DND-41 (cell line): ENCODE data around the gene SLC15A4.

ENCODE experiments used
- EZH2 ChIP-seq: IDR thresholded peaks from 3 replicates; pipeline ENCODE4 v1.6.1; 2012; ENCODE audit warnings: borderline replicate concordance, low read depth, mild to moderate bottlenecking, moderate library complexity, low read length, inconsistent platforms; ENCODE audit not compliant: severe bottlenecking
- TF ChIP-seq, protein P1 (sequence below): IDR thresholded peaks from 2 replicates; pipeline ENCODE4 v1.5.1; 2012; ENCODE audit warnings: borderline replicate concordance, low read length, moderate library complexity, mild to moderate bottlenecking; ENCODE audit not compliant: poor library complexity, severe bottlenecking; ENCODE audit errors: extremely low read depth

DNA sequence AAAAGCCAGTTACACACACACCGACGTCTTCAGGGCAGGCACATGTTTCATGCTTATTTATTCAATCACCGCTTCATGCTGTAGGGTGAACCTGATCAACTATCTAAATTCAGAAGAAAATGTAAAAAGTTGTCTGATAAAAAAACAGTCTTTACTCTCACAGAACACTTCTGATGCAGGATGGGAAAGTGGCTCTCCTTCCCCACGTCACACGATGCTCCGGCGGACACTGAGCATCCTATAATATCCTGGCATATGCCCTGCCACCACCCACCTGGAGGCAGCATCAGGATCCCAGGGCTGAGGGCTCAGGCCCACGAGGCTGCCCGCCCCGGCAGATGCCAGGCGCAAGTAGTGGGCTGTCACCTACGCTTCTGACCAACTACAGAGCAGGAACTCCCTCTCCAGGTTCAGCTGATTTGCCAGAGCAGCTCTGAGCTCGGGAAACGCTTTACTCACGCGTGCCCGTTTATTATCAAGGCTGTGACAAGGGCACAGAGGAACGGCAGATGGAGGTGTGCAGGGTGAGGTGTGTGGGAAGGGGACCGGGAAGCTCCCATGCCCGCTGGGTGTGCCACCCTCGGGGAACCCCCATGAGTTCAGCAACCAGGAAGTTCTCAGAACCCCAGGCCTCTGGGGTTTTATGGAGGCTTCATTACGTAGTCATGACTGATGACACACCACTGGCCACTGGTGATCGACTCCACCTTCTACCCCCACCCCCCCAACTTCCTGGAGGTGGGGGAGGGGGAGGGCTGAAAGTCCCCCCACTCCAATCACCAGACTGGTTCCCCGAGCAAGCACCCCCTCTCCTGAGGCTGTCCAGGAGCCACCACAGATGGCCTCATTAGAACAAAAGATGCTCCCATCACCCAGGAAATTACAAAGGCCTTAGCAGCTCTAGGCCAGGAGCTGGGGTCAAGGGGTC, 32.1 kb downstream of the SLC15A4 start:
- TF ChIP-seq, protein P1, sequence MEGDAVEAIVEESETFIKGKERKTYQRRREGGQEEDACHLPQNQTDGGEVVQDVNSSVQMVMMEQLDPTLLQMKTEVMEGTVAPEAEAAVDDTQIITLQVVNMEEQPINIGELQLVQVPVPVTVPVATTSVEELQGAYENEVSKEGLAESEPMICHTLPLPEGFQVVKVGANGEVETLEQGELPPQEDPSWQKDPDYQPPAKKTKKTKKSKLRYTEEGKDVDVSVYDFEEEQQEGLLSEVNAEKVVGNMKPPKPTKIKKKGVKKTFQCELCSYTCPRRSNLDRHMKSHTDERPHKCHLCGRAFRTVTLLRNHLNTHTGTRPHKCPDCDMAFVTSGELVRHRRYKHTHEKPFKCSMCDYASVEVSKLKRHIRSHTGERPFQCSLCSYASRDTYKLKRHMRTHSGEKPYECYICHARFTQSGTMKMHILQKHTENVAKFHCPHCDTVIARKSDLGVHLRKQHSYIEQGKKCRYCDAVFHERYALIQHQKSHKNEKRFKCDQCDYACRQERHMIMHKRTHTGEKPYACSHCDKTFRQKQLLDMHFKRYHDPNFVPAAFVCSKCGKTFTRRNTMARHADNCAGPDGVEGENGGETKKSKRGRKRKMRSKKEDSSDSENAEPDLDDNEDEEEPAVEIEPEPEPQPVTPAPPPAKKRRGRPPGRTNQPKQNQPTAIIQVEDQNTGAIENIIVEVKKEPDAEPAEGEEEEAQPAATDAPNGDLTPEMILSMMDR, result no peak
- TF ChIP-seq EZH2, result no peak
